ENCODE data around the gene VKORC1.
"Not testable (repeated sequence)": the region's sequence is repeated elsewhere in the genome, so short reads cannot be mapped to it uniquely, and the experiment has no call there.

The VKORC1 gene

DNA sequence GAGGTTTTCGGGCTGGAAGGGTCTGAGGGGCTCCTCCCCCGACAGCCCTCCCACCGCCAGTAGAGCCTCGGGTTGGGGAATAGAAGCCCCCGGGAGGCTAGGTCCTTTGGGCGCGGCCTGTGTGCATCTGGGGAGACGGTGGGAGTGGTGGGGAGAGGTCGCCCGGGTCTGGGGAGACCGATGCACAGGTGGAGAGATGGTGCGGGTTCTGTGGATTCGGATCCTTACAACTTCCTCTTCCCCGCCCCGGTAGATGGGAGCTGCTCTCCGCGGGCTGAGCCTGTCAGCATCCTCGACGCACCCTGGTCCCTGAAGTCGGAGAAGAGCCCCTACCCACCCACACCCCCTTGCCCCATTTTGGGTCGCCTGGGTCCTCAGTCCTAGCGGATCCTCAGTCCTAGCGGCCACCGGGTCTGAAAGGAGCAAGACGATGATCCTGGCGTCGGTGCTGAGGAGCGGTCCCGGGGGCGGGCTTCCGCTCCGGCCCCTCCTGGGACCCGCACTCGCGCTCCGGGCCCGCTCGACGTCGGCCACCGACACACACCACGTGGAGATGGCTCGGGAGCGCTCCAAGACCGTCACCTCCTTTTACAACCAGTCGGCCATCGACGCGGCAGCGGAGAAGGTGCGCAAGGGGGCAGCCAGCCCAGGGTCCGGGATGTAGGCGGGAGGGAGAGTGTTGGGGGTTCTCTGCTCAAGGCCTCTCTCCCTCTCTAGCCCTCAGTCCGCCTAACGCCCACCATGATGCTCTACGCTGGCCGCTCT is 14.4 kb upstream of the VKORC1 start:
- Mint-ChIP-seq H3K4me3 (peak overlapping the region; percentile 86), H3K9me3 (no peaks in the 10 kb centered on the region), H3K27ac (ENCODE audit: low read depth) (peak overlapping the region; percentile 80), H3K27me3 (no peaks in the 10 kb centered on the region), H3K36me3 (ENCODE audit: insufficient read depth) (peaks cover 3% of the 10 kb centered on the region), H3K4me1 (peaks cover 15% of the 10 kb centered on the region)
- DNase-seq (ENCODE audit: low spot score in 2 of 2) (no peak), ATAC-seq (replicated peaks; ENCODE audit: extremely low read depth, poor library complexity, severe bottlenecking) (no peak)

DNA sequence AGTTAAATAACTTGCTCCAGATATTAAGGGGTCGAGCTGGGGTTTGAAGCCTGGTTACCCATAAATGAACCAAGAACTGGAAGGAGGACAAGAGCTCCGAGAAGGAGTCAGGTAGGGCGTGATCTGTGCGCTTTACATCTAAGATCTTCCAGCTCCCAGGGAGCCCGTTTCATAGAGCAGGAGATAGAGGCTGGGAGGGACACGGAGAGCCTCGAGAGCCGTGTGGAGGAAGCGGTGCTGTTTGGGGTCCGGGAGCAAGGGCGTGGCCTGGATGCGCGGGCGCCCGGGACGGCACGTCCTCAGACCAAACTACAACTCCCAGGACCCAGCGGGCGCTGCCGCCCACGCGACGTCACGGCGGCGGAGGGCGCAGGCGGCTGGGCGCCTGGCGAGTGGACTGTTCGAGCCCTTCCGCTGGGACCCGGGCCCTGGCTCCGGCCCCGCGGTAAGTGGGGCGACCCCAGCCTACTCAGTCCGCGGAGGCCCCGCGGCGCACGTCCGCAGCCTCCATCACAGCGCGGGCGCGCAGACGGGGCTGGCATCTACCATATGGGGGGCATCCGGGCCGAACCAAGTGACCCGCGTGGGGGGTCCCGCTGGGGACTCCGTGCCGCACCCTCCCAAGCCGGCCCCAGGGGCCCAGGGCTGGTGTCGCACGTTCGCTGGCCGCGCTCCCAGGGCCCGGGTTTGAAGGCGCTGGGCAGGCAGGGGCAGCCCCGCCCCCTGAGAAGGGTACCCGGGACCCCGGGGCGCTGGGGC is 13.6 kb upstream of the VKORC1 start, which contains the start of gene BCKDK:
BCKDK (plus strand) TSS at position 352 of the 759 bp plus-strand sequence. CDS start 838 bp downstream, outside the sequence.
- H3K36me3 Mint-ChIP-seq (ENCODE audit: insufficient read depth) = peaks cover 3% of the 10 kb centered on the region
- ATAC-seq (replicated peaks; ENCODE audit: extremely low read depth, poor library complexity, severe bottlenecking) = peak; percentile 69
- H3K27ac Mint-ChIP-seq (ENCODE audit: low read depth) = peak within 1 kb of the TSS; percentile 80
- H3K4me3 Mint-ChIP-seq = peak within 1 kb of the TSS; percentile 86
- no peak for DNase-seq (ENCODE audit: low spot score in 2 of 2)
- H3K27me3 Mint-ChIP-seq = no peaks in the 10 kb centered on the region
- peaks cover 15% of the 10 kb centered on the region for H3K4me1 Mint-ChIP-seq
- H3K9me3 Mint-ChIP-seq = no peaks in the 10 kb centered on the region

DNA sequence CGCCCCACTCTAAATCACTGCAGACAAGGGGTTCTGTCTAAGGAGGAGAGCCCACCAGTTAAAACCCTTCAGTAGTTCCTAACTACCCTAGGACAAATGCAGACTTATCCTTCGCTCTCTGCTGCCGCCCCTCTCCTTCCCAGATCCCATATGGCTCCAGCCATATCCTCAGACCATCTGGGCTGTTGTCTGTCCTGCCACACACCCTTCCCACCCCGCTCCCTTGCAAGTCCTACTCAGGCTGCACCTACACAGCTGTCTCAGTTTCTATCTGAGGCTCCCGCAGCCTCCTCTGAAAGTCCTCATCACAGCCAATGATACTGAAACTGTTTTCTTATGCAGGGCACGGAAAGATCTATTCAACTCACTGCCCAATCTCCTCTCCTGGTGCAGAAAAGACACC is 12.9 kb upstream of the VKORC1 start:
- peaks cover 15% of the 10 kb centered on the region for H3K4me1 Mint-ChIP-seq
- no peaks in the 10 kb centered on the region for H3K9me3 Mint-ChIP-seq
- DNase-seq (ENCODE audit: low spot score in 2 of 2) (no peak), ATAC-seq (replicated peaks; ENCODE audit: extremely low read depth, poor library complexity, severe bottlenecking) (no peak)
- peaks cover 3% of the 10 kb centered on the region for H3K36me3 Mint-ChIP-seq (ENCODE audit: insufficient read depth)
- peak overlapping the region; percentile 86 for H3K4me3 Mint-ChIP-seq
- H3K27me3 Mint-ChIP-seq = no peaks in the 10 kb centered on the region
- H3K27ac Mint-ChIP-seq (ENCODE audit: low read depth) = peak overlapping the region; percentile 80

DNA sequence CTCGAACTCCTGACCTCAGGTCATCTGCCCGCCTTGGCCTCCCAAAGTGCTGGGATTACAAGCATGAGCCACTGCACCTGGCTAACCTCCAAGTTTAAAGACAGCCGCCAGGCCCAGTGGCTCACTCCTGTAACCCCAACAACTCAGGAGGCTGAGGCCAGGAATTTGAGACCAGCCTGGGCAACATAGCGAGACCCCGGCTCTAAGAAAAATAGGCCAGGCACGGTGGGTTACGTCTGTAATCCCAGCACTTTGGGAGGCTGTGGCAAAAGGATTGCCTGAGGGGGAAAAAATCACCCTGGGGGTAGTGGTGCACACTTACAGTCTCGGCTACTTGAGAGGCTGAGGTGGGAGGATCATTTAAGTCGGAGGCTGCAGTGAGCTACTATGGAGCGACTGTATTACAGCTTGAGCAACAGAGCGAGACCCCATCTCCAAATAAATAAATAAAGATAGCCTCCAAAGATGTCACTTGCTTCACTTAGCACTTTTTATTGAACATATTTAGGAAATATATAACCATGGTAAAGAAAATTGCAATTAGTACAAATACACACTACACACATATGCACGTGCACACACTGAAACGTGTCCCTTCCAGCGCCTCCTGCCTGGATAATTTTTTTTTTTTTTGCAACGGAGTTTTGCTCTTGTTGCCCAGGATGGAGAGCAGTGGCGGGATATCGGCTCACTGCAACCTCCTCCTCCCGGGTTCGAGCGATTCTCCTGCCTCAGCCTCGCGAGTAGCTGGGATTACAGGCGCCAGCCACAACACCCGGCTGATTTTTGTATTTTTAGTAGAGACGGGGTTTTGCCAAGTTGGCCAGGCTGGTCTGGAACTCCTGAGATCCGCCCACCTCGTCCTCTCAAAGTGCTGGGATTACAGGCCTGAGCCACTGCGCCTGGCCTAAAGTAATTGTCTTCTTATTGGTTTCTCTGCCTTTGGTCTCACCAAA is 12.2 kb upstream of the VKORC1 start:
- DNase-seq (ENCODE audit: low spot score in 2 of 2) = no peak
- Mint-ChIP-seq H3K9me3 (no peaks in the 10 kb centered on the region), H3K4me1 (peaks cover 15% of the 10 kb centered on the region), H3K27me3 (no peaks in the 10 kb centered on the region), H3K36me3 (ENCODE audit: insufficient read depth) (peaks cover 3% of the 10 kb centered on the region), H3K27ac (ENCODE audit: low read depth) (no peak overlapping the region), H3K4me3 (peak overlapping the region; percentile 86)
- ATAC-seq (replicated peaks; ENCODE audit: extremely low read depth, poor library complexity, severe bottlenecking) = no peak

DNA sequence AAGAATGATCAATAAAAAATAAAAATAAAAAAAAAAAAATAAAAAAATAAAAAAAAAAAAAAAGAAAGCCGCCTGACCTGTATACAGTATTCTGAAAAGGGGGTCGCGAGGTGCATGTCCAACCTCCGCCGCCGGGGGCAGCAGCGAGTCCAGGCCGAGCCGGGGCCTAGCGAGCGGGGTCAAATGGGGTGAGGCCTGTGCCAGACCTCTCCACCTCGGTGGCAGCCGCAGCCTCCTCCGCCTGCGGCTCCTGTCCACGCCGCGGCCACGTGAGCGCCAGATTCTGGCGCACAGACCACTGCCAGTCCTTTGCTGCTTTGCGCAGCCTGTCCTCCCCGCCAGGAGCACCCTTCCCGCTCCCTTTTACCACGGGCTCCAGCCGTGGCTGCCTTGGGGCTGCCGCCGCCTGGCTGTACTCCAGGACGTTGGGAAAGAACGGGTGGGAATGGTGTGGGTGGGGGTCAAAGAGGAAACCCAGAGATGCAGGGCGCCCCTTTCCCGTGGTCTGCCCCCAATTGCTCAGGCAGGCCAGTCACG is 11.1 kb upstream of the VKORC1 start:
- Mint-ChIP-seq H3K27ac (ENCODE audit: low read depth) (no peak overlapping the region), H3K9me3 (no peaks in the 10 kb centered on the region), H3K4me3 (no peak overlapping the region), H3K27me3 (no peaks in the 10 kb centered on the region), H3K36me3 (ENCODE audit: insufficient read depth) (no peaks in the 10 kb centered on the region), H3K4me1 (peaks cover 15% of the 10 kb centered on the region)
- DNase-seq (ENCODE audit: low spot score in 2 of 2) (peak; percentile 63 to 73), ATAC-seq (replicated peaks; ENCODE audit: extremely low read depth, poor library complexity, severe bottlenecking) (peak; percentile 59)

DNA sequence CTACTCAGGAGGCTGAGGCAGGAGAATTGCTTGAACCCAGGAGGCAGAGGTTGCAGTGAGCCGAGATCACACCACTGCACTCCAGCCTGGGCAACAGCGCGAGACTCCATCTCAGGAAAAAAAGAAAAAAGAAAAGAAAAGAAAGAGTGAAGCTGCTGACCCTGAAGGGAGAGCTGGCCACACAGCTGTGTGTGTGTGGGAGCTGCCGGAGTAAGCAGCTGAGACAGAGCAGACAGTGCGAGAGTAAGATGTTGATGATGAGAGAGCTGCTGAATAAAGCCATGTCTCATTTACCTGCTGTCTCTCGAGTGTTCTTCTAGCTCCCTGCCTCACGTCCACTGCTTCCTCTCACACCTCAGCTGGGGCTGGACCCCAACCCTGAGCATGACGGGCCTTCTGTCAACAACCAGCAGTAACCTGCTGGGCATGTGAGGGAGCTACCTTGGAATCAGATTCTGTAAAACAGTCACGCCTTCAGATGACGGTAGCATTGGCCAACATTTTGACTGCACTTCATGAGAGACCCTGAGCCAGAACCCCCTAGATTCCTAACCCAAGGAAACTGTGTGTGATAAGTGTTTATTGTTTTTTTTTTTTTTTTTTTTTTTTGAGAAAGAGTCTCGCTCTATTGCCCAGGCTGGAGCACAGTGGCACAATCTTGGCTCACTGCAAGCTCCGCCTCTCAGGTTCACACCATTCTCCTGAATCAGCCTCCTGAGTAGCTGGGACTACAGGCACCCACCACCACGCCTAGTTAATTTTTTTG is 6.5 kb upstream of the VKORC1 start:
- H3K36me3 Mint-ChIP-seq (ENCODE audit: insufficient read depth); DNase-seq (ENCODE audit: low spot score in 2 of 2); H3K9me3 Mint-ChIP-seq; H3K27me3 Mint-ChIP-seq; H3K4me3 Mint-ChIP-seq; ATAC-seq (replicated peaks; ENCODE audit: extremely low read depth, poor library complexity, severe bottlenecking); H3K27ac Mint-ChIP-seq (ENCODE audit: low read depth); H3K4me1 Mint-ChIP-seq: not testable (repeated sequence)

DNA sequence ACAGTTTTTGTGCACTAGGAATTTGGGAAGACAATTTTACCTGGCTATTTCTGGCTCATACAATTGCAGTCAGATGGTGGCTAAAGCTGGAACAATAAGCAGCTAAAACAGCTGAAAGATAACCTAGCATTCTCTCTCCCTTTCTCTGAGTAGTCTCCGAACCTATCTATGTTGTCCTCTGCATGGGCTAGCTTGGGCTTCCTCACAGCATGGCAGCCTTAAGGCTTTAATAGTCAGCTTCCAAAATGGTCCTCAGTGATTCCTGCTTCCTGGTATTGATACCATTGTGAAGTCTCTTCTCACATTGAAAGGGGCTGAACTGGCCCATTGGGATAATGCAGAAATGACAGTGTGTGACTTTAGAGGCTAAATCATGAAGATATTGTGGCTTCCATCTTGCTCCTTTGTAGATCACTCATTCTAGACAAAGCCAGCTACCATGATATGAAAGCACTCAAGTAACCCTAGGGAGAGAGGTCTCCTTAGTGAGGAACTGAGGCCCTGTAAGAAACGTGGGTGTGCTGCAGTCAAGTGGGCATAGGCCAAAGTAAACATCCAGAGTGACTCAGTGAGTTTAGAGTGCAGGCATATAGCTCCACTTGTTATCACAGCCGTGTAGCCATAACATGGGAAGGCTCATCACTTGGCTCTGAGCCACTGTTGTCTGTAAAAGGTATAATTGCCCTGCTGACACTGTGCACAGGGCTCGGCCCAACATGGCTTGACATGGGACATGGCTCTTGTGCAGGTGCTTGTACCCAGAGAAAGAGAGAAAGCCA is 5.5 kb upstream of the VKORC1 start:
- Mint-ChIP-seq H3K36me3 (ENCODE audit: insufficient read depth) (no peaks in the 10 kb centered on the region), H3K27me3 (no peaks in the 10 kb centered on the region), H3K27ac (ENCODE audit: low read depth) (no peak overlapping the region), H3K4me3 (no peak overlapping the region), H3K9me3 (no peaks in the 10 kb centered on the region), H3K4me1 (peaks cover 14% of the 10 kb centered on the region)
- no peak for ATAC-seq (replicated peaks; ENCODE audit: extremely low read depth, poor library complexity, severe bottlenecking)
- DNase-seq (ENCODE audit: low spot score in 2 of 2) = no peak

DNA sequence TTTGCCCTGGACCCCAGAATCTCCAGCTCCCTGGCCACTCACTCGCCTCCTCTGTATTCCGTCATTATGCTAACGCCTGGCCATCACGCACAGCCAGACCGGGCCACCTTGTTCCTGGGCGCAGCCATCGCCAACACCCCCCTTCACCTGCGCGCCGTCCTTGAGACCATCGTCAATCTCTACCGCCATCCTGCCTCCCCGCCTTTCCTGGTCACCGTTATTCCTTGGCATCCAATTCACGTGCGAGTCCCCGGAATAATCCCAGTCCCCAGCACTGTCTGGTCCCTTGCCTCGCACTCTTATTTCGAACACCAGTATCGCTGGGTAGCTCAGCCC is 541 bp downstream of the VKORC1 start:
- Mint-ChIP-seq H3K27me3 (no peaks in the 10 kb centered on the region), H3K36me3 (ENCODE audit: insufficient read depth) (peaks cover 6% of the 10 kb centered on the region), H3K9me3 (no peaks in the 10 kb centered on the region), H3K27ac (ENCODE audit: low read depth) (peak overlapping the region; percentile 88), H3K4me3 (peak overlapping the region; percentile 98), H3K4me1 (peaks cover 27% of the 10 kb centered on the region)
- ATAC-seq (replicated peaks; ENCODE audit: extremely low read depth, poor library complexity, severe bottlenecking) (no peak), DNase-seq (ENCODE audit: low spot score in 2 of 2) (no peak)

DNA sequence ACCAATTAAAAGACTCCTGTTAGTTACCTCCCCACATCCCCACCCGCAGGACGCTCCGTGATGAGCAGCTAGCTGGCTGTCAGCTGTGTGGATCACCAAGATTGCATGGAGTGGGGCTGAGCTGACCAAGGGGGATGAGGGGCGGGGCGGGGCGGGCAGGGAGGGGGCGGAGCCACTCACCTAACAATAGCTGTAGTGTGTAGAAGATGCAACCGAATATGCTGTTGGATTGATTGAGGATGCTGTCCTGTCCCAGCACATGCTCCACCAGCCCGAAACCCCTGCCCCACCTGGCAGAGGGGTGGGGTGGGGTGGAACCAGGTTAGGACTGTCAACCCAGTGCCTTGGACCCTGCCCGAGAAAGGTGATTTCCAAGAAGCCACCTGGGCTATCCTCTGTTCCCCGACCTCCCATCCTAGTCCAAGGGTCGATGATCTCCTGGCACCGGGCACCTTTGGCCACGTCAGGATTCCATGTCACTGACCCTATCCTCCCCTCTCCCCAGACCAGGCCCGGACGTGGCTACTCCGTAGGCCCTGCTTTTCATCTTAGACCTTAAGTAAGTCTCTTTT is 1.4 kb downstream of the VKORC1 start:
- H3K9me3 Mint-ChIP-seq = no peaks in the 10 kb centered on the region
- ATAC-seq (replicated peaks; ENCODE audit: extremely low read depth, poor library complexity, severe bottlenecking) (no peak), DNase-seq (ENCODE audit: low spot score in 2 of 2) (no peak)
- H3K4me1 Mint-ChIP-seq = peaks cover 27% of the 10 kb centered on the region
- peaks cover 6% of the 10 kb centered on the region for H3K36me3 Mint-ChIP-seq (ENCODE audit: insufficient read depth)
- H3K27ac Mint-ChIP-seq (ENCODE audit: low read depth) = no peak overlapping the region
- H3K4me3 Mint-ChIP-seq = peak overlapping the region; percentile 98
- no peaks in the 10 kb centered on the region for H3K27me3 Mint-ChIP-seq

DNA sequence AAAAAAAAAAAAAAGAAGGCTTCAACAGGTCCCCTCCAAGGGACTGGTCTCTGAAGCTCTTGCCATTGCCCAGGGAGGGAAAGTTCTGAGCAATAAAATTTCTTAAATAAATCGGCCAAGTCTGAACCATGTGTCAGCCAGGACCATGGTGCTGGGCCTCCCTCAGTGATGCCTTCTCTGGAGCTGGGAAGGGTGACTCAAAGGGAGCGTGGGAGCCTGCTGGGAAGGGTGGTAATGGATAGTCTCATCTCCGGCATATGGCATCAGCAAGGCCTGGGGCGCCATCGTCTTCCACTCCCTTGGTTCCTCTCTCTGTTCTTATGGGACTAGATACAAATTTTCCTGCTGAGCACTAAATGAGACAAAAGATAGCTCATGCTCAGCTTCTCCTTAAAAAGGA is 2.3 kb downstream of the VKORC1 start:
- no peak for ATAC-seq (replicated peaks; ENCODE audit: extremely low read depth, poor library complexity, severe bottlenecking)
- Mint-ChIP-seq H3K27me3 (no peaks in the 10 kb centered on the region), H3K27ac (ENCODE audit: low read depth) (no peak overlapping the region), H3K9me3 (no peaks in the 10 kb centered on the region), H3K36me3 (ENCODE audit: insufficient read depth) (peaks cover 7% of the 10 kb centered on the region), H3K4me3 (peak overlapping the region; percentile 36), H3K4me1 (peaks cover 27% of the 10 kb centered on the region)
- DNase-seq (ENCODE audit: low spot score in 2 of 2) = no peak

DNA sequence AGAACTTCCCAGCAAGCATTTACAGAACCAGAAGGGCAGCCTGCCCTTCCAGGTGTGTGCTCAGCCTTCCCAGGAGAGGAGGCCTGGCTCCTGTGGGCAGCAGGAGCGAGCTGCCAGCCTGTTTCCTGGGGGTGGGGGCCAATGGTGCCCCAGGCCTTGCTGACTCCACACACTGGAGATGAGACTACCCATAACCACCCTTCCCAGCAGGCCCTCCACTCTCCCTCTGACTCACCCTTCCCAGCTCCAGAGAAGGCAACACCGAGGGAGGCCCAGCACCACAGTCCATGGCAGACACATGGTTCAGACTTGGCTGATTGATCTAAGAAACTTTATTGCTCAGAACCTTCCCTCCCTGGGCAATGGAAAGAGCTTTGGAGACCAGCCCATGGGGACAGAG is 4.1 kb downstream of the VKORC1 start:
- H3K27ac Mint-ChIP-seq (ENCODE audit: low read depth) = no peak overlapping the region
- no peak for DNase-seq (ENCODE audit: low spot score in 2 of 2)
- H3K27me3 Mint-ChIP-seq = no peaks in the 10 kb centered on the region
- no peaks in the 10 kb centered on the region for H3K9me3 Mint-ChIP-seq
- H3K4me3 Mint-ChIP-seq = no peak overlapping the region
- peaks cover 9% of the 10 kb centered on the region for H3K36me3 Mint-ChIP-seq (ENCODE audit: insufficient read depth)
- H3K4me1 Mint-ChIP-seq = peaks cover 23% of the 10 kb centered on the region
- ATAC-seq (replicated peaks; ENCODE audit: extremely low read depth, poor library complexity, severe bottlenecking) = no peak
